HS-5 (cell line): ENCODE measurements around the gene GTF3C6.
"Not testable (repeated sequence)": the region's sequence is repeated elsewhere in the genome, so short reads cannot be mapped to it uniquely, and the experiment has no call there.

ENCODE experiments used
- DNase-seq: peaks from one replicate; pipeline ENCODE4 v3.0.0-alpha.2; 2012; ENCODE audit warnings: low read depth

GTF3C6 gene, protein sequence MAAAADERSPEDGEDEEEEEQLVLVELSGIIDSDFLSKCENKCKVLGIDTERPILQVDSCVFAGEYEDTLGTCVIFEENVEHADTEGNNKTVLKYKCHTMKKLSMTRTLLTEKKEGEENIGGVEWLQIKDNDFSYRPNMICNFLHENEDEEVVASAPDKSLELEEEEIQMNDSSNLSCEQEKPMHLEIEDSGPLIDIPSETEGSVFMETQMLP

DNA sequence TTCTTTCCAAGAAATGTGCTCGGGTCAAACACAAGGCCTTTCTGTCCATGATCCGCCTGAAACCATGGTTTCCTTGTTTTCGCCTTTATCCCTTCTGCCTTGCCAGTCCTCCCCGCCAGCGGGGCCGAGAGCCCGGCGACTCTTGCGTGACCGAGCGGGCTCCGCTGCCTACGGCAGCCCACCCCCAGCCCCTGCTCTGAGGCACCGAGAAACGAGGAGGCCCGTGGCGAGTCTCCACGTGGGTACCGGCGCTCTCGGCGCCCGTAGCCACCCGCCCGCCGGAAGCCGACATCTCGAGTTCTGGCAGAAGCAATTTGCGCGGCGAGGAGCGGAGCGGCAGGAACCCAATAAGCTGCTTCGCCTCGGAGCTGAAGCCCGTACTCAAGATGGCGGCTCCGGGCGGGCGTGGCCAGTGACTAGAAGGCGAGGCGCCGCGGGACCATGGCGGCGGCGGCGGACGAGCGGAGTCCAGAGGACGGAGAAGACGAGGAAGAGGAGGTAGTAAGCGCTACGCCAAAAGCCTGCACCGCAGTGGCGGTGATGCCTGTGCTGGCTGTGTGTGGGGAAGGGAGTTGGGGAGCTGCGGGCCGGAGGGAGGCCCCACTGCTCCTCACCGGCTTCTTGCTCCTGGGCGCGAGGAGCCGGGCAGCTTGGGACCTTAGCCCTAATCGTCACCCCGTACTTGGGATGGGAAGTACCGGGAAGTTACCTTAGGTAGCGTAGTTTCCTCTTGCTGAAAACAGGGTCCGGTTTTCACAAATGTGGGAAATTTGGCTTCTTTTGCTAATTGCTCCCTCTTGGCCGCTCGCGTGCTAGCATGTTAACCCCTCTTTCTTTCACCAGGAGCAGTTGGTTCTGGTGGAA is at the start of gene GTF3C6:
Gene GTF3C6, plus strand, starts transcription at position 378 of the 864 bp plus-strand sequence. Its CDS starts 64 bp downstream, at position 442.
- DNase-seq = peak; percentile 76

DNA sequence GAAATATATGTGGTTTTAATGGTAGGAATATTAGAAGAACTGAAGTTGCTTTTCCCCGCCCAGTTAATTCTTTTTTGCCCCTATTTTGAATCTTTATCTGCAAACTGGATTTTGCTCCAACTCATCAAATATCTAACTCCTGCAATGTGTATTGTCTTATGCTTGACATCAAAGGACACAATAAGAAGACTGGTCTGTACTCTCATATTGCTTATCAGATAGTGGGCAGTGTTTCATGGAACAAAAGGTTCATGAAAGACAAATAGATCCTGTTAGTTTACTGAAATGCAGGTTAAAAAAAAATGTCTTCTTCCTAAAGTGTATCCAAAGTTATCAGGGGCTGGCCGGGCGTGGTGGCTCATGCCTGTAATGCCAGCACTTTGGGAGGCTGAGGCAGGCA is 27.7 kb upstream of the GTF3C6 start:
- no peak for DNase-seq

DNA sequence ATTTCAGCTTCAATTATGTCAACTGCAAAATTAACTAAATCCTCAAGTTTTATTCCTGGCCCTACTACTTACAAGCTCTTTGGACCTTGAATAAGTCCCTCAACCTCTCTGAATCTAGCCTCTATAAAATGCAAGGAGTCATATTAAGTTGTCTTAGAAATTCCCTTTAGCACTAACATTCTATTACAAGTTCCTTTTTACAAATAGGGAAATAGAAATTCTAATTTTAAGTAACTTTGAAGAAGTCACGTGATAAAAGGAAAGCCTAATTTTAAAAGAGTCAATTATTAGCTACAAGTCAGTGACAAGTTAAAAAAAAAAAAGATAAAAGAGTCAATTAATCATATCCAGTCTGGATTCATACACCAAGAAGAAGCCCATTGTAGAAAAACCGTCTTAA is 24.6 kb upstream of the GTF3C6 start:
- no peak for DNase-seq

DNA sequence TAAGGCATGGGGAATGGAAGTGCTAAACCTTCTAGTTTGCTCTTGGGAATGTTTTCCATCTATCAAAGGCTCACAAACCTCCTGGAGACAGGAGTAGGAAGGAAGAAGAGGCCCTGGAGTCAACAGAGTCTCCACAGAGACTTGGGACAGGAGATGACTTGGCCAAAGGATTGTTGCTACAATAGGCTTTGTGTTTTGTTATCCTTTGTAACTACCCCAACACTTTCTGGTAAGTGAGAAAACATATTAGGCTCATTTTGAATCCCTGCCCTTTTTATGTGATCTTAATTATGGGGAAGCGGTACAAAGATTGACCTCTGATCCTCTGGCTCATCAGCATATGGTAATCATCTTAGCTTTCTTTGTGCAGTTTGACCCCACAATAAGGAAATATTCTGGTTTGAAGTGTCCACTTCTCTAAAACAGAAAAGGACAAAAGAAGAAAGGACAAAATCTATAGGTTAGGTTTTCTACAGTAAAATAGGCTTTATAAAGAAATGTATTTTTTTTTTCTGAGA is 24.1 kb upstream of the GTF3C6 start:
- DNase-seq = no peak

DNA sequence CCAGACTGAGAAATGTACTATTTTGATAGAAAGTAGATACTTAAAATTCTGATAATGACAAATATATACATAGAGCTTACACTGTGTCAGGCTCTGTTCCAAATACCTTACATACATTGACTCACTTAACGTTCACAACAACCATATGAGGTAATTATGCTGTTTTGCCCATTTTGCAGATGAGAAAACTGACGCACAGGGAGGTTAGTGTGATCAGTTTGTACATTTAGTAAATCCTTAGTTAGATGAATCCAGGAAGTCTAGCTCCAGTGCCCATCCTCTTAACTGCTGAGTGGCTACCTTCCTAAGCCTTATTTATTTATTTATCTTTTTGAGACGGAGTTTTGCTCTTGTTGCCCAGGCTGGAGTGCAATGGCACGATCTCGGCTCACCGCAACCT is 23.3 kb upstream of the GTF3C6 start:
- DNase-seq = no peak

DNA sequence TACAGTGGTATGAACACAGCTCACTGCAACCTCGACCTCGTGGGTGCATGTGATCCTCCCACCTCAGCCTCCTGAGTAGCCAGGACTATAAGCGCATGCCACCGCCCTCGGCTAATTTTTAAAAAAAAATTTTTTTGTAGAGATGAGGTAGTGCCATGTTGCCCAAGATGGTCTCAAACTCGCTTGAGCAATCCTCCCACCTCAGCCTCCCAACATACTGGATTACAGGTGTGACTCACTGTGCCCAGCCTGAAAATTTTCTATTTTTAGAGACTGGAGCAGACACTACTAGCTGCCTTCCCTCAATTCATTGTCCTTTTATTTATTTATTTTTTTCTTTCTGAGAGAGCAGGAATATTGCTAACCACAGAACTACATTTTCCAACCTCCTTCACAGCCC is 20.3 kb upstream of the GTF3C6 start:
- DNase-seq = no peak

DNA sequence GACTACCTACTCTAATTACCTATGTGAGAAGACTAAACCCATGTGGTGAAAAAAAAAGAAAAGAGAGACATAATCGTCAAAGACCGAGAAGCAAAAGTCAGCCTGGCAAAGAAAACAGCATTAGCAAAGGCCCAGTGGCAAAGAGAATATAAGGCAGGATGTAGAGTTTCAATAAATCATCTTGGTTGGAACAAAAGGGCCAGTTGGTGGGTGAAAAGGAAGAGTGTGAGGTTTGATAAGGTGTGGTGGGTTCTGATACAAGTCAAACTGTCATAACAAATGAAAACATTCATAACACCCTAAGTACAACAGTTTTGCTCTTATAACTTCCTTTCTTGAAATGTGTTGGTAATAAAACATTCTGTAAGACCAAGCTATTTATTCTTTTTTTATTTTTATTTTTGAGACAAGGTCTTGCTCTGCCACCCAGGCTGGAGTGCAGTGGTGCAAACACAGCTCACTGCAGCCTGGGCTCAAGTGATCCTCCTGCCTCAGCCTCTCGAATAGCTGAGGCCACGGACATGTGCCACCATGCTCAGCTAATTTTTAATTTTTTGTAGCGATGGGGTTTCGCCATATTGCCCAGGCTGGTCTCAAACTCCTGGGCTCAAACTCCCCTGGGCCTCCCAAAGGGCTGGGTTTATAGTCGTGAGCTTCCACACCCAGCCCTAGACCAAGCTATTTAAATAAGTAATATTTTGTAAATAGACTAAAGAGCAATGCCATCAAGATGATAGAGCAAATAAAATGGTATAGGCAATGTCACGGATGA is 18.9 kb upstream of the GTF3C6 start:
- no peak for DNase-seq

DNA sequence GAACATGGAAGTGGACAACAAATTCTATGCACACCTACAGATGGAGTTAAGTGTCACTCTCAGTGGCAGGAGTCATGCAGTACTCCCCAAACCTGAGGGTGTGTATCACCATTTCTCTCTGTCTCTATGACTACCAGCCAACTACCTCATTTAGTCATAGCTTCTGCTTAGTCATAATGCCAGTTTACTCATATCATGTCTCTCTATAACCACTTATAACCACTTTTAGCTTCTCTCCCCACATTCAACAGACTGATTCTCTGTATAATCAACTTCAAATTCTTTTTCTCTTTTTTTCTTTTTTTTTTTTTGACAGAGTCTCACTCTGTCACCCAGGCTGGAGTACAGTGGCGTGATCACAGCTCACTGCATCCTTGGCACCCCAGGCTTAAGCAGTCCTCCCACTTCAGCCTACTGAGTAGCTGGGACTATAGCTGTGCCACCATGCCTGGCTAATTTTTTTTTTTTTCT is 13.8 kb upstream of the GTF3C6 start:
- DNase-seq = peak; percentile 89

DNA sequence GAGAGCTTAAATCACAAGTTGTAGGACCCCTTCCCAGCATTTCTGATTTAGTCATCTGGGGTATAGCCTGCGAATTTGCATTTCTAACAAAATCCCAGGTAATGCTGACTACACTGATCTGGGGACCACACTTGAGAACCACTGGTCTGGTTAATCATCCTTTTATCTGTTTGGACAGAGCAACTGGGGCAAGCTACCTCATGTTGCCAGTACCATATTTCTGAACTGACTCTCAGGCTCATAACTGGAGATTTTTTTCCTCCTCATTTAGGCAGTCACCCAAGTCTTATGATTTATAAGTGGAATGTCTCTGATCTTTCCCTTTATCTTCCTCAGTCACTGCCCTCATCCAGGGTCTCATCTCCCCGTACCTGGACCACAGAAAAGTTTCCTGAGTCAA is 12.0 kb upstream of the GTF3C6 start:
- no peak for DNase-seq

DNA sequence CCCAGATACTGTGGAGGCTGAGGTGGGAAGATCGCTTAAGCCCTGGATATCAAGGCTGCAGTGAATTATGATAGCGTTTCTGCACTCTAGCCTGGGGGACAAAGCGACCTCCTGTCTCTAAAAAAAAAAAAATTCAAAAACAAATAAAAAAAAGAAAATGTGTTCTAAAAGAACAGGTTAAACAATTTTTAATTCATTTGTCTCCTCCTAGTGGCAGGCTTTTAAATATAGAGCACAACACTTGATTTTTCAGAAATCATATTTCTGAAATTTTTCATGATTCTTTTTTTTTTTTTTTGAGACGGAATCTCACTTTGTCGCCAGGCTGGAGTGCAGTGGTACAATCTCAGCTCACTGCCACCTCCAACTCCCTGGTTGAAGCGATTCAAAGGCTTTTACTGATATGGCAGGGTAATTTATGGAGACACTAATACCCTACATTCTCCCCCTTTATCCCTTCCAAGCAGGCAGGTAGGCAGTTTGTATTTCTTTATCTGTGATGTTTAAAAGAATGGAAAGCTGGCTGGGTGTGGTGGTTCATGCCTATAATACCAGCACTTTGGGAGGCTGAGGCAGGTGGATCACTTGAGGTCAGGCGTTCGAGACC is 8.7 kb upstream of the GTF3C6 start:
- DNase-seq = peak; percentile 30

DNA sequence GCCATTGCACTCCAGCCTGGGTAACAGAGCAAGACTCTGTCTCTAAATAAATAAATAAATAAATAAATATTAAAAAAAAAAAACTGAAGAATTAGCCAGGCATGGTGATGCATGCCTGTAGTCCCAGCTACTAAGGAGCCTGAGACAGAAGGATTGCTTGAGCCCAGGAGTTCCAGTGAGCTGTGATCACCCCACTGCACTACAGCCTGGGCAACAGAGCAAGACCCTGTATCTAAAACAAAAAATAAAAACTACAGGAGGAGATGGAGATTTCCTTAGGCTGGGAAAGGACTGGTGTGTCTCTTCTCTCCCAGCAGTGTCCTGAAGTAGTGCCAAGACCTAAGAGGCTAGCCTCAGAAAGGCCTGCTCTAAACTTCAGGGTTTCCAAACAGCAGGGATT is 8.1 kb upstream of the GTF3C6 start:
- no peak for DNase-seq

DNA sequence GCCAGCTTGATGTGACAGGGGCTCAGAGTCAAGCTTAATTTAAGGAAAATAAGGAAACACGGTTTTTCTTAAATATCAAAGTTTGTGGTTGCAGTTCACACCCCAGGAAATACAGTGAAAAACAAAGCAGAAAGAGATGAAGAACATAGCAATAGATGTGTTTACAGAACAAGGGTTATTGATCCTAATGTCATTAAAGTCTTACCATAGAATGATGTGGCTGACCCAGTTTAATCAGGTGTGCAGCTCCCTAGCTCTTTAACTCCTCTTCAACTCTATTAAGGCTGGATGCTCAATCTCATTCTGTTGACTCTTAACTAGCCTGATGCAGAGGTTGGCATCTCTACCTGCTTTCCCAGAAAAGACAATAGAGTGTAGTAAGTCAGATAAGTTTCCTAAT is 7.5 kb upstream of the GTF3C6 start:
- no peak for DNase-seq

DNA sequence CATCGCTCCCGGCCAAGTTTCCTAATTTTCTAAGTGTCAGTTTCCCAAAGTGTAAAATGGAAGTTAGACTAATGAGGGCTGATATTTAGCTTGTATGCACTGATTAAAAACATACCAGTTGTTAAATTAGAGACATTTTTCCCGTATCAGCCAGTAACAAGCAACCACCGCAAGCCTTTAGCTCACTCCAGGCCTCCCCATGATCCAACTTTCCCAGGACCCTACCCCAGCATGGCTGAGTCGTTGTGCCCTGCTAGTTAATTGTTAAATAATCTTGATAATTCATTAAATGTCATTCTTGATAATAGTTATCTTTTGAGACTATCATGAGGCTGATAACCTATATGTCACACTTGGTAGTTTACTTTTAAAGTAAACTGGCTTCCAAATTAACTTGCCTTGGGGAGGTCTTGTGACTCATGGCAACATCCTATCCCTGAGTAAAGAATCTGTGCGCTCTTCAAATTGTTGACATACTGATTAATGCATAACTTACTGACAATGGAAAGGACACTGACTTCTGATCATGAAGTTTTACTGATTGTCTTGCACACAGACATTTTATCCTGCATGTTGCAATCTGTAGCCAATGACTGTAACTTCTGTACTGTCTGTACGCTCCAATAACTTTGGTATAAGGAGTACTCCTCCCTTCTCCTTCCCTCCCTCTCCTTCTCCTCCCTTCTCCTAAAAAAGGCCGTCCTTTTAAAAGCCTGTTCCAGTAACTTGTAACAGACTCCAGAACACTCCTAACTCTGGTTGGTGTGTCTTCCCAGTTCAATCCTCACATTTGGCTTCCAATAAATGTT is 6.3 kb upstream of the GTF3C6 start:
- DNase-seq = peak; percentile 73

DNA sequence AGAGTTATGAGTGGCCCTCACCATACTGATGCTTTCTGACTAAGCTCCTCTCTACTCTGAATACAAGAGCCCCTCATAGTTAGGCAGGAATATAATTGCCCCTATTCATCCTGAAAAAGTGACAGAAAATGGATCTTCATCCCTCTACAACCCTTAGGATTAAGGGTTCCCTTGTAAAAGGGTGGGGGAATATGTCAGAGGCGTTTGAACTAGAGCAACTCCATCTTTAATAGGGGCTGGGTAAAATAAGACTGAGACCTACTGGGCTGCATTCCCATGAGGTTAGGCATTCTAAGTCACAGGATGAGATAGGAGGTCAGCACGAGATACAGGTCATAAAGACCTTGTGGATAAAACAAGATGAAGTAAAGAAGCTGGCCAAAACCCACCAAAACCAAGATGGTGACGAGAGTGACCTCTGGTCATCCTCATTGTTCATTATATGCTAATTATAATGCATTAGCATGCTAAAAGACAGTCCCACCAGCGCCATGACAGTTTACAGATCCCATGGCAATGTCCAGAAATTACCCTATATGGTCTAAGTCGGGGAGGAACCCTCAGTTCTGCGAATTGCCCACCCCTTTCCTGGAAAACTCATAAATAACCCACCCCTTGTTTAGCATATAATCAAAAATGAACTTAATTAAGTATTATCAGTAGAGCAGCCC is 4.7 kb upstream of the GTF3C6 start:
- no peak for DNase-seq

DNA sequence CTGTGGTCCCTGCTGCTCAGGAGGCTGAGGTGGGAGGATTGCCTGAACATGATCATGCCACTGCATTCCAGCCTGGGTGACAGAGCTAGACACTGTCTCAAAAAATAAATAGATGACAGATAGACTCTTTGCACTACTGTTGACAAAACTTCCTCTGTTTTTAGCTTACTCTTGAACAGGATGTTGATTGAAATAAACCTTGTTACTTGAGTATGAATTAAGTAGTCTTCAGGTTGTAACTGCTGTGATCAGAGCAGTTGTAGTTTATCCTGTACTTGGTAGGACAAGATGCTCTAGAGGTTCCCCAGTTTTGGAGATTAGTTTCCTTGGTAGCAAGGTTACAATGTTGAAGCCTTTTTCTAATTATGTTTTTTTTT is 1.5 kb downstream of the GTF3C6 start:
- no peak for DNase-seq

DNA sequence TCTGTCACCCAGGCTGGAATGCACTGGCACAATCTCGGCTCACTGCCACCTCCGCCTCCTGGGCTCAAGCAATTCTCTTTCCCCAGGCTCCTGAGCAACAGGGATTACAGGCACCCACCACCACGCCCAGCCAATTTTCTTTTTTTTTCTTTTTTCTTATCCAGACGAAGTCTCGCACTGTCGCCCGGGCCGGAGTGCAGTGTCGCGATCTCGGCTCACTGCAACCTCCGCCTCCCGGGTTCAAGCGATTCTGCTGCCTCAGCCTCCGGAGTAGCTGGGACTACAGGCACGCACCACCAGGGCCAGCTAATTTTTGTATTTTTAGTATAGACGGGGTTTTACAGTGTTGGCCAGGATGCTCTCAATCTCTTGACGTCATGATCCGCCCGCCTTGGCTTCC is 4.1 kb downstream of the GTF3C6 start:
- DNase-seq = not testable (repeated sequence)

DNA sequence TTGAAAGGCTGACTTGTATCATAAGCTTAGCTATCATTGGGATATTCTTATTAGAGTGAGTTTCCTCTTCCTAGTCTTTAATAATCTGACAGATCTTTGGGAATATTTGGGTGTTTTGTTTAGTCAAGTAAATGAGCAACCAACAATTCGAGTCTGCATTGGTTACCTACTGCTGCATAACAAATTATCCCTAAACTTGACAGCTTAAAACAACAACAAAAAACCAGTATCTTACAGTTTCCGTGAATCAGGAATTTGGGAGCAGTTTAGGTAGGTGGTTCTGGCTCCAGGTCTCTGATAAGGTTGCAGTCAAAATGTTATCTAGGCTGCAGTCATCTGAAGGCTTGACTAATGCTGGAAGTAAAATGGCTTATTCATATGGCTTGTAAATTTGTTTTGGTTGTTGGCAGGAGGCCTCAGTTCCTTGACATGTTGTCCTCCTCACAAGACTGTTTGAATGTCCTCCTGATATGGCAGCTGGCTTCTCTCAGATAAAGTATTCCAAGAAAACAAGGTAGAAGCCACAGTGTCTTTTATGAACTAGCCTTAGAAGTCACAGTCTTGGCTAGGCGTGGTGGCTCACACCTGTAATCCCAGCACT is 7.2 kb downstream of the GTF3C6 start:
- no peak for DNase-seq

DNA sequence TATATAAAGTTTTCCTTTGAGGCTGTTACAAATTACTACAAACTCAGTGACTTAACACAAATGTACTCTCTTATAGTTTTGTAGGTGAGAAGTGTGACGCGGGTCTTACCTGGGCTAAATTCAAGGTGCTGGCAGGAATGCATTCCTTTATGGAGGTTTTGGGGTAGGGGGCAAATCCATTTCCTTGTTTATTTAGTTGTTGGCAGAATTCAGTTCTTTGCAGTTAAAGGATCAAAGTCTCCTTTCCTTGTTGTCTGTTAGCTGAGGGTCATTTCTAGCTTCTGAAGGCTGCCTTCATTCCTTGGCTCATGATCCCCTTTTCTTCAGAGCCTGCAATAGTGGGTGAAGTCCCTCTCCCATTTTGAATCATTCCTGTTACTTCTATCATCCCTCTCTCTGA is 10.2 kb downstream of the GTF3C6 start:
- DNase-seq = not testable (repeated sequence)

DNA sequence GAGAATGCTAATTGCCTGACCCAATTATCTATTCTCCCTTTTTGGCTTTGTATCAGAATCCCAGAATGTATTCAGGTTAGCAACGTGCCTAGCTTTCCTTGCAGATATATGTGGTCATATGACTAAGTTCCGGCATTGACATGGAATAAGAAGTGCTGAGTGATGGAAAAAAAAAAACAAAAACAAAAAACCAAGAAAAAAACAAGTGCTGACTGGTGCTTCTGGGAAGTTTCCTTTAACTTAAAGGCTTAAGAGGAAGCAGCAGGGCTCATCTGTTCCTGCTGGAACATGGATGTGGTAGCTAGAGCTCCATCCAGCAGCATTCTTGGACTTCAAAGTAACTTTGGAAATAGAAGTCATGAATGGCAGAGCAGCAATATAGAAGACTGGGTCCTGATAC is 13.0 kb downstream of the GTF3C6 start:
- no peak for DNase-seq

DNA sequence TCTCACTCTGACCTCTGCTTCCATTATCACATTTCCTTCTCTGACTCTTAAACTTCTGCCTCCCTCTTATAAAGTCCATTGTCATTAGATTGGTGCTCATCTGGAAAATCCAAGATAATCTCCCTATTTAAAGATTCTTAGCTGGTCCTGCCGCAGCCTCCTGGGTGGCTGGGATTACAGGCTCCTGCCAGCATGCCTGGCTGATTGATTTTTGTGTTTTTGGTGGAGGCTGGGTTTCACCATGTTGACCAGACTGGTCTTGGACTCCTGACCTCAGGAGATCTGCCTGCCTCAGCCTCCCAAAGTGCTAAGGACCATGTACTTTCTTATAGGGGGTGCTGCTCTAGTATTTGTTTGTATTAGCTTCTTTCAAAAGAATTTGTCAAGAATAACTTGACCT is 18.1 kb downstream of the GTF3C6 start:
- DNase-seq = no peak
